GM21576 (cell line): ENCODE measurements around the gene NCSTN.
"Not testable (repeated sequence)": the region's sequence is repeated elsewhere in the genome, so short reads cannot be mapped to it uniquely, and the experiment has no call there.

ENCODE experiments used
- ATAC-seq: cut with Tn5 transposase; IDR thresholded peaks from one replicate; pipeline ENCODE4 v1.9.1; 2021; ENCODE audit warnings: mild to moderate bottlenecking, moderate library complexity; ENCODE audit not compliant: unreplicated experiment

The NCSTN gene

DNA sequence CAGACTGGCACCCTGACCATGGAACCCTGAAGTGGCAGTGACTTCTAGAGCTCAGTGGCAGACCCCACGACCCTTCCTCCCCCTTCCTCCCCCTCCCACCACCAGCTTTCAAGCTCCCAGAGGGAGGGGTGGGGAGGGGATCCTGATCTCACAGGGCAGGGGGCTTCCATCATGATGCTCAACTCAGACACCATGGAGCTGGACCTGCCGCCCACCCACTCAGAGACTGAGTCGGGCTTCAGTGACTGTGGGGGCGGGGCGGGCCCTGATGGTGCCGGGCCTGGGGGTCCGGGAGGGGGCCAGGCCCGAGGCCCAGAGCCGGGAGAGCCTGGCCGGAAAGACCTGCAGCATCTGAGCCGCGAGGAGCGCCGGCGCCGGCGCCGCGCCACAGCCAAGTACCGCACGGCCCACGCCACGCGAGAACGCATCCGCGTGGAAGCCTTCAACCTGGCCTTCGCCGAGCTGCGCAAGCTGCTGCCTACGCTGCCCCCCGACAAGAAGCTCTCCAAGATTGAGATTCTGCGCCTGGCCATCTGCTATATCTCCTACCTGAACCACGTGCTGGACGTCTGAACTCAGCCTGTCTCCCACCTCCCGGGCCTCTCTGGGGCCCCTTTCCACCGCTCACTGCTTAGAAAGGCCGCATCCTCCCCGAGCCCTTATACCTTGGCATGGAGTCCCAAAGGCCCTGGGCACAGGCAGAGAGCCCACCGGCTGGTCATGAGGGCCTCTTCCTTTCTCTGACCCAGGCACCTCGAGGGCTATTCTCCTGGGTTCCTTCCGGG, 27.6 kb downstream of the NCSTN start:
- ATAC-seq = no peak

- ATAC-seq = no peak
Observed at GRCh38 chr1:160371346-160371631, 28.1 kb downstream of the NCSTN start.

GRCh38 chr1:160371756-160372155, 28.6 kb downstream of the NCSTN start:
- ATAC-seq = no peak

DNA sequence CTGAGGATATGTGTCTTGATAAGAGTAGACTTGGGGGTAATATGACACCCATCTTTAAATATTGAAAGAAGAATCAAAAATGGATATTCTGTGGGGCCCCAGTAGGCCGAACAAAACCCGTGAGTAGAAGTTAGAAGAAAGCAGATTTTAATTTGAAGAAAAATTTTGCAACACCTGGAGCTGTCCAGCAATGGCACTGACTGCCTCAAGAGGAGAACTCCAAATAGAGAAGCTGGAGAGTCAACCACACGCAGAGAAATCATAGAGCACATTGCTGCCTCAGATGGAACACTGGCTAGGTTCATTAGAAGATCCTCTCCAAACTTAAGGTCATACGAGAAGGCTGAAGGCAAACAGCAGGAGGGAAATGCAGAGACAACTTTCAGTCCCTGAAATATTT, 30.5 kb downstream of the NCSTN start:
- no peak for ATAC-seq

DNA sequence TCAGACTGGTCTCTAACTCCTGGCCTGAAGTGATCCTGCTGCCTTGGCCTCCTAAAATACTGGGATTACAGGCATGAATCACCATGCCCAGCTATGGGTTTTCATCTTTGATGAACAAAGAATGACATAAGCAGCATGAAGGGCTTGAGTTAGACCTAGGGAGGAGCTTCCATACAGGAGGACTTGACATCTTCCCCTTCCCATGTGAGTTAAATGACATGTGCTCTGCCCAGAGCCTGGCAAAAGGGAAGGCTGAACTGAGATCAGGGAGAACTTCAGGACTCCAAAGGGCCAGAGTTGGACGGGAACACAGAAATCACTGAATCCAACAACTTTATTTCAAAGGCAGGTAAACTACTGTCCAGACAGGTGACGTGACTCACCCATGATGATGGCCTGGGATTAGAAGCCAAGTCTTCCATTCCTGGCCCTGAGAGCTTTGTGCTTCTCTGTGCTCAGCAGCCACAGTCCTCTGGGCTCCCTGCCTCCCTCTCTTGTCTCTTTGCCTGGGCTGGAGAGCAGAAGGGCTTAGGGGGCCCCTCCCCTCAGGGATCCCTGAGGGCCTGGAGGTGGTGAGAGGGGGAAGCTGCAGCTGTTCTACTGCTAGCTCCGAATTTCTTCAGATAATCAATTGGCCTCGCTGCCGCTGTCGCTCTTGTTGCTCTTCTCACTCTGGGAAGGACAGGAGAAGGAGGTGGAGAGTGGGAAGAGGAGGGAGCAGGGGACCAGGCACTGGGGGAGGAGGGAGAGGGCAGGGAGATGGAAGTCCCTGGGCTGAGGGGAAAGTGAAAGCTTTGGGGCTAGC, 31.3 kb downstream of the NCSTN start:
- ATAC-seq = no peak

DNA sequence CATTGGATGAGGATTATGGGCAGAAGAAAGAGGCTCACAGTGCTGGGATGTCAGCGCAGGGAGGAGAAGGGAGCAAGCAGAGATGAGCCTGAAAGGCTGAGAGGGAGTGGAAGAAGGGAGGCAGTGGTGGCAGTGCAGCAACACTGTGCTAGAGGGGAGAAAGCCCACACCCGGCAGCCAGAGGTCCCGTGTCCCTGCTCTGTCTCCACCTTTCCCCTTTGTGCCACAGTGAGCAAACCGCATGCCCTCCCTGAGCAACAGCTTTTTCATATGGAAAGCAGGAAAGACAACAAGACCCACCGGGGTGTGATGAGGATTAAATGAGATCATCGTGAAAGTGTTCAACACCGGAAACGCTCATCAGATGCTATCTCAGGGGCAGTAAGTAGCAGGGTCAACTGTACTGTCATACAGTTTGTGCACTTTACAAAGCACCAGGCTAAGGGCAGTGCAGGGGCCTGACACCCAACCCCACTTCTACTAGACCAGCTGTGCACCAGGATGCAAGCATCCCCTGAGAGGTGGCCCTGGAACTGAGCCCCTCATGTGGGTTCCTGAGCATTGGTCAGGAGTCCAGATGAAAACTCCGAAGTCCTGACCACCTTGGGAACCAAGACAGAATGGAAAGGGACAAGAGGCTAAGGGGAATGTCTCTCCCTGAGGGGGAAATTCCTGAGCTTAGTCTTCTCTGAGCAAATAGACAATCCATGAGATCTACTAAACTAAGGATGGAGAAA, 32.8 kb downstream of the NCSTN start:
- no peak for ATAC-seq

DNA sequence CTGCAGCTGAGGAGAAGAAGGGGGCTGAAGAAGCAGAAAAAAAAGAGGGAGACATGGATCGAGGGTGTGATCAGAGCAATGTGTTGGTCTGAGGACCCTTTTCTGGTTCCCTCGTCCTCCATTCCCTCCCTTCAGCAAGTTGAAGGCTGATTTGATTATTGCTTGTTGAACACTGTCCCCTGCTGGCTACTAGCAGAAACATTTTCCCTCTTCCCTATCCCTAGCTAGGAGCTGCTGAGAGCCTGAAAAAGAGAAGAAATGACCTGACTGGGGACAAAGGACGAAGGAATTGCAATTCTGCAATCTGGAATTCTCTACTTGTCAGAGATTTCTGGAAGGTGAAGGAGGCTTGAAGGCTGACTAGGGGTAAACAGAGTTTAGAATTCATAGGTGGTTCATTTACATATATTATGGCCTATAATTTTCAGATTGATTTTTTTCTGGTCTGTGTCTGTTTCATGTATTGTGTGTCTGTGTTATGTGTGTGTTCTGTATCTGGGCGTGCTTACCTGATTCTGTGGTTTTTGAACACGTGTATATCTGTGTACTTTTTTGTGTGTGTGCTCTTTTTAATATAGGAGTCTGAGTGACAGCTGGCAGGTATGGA, 33.4 kb downstream of the NCSTN start:
- no peak for ATAC-seq

- ATAC-seq = no peak
Observed at GRCh38 chr1:160377585-160378206, 34.5 kb downstream of the NCSTN start.

GRCh38 chr1:160384812-160385211, 41.6 kb downstream of the NCSTN start:
- not testable (repeated sequence) for ATAC-seq

- not testable (repeated sequence) for ATAC-seq
Observed at GRCh38 chr1:160388406-160388805, 45.2 kb downstream of the NCSTN start.

- ATAC-seq = no peak
Observed at GRCh38 chr1:160394673-160395072, 51.5 kb downstream of the NCSTN start.

DNA sequence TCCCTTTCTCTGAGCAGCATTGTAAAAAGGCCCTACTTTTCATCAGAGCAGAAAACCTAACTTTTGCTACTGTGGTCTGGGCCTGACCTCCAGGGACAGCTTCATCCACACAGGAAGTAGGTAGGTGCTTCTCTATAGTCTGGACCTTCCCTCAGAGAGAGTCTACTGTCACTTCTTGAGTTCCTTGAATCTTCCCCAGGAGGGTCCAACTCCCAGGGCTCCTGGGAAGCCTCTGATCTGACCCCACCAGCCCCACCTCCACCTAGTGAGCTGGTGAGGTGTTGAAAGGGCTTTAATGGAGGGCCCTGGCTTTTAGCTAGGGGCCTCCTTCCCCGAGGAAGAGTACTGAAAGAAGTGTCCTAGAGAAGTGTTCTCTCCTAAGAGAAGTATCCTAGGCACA, 54.5 kb downstream of the NCSTN start:
- ATAC-seq = no peak

GRCh38 chr1:160398823-160399222, 55.6 kb downstream of the NCSTN start:
- ATAC-seq = no peak

- no peak for ATAC-seq
Observed at GRCh38 chr1:160399544-160400222, 56.5 kb downstream of the NCSTN start.

DNA sequence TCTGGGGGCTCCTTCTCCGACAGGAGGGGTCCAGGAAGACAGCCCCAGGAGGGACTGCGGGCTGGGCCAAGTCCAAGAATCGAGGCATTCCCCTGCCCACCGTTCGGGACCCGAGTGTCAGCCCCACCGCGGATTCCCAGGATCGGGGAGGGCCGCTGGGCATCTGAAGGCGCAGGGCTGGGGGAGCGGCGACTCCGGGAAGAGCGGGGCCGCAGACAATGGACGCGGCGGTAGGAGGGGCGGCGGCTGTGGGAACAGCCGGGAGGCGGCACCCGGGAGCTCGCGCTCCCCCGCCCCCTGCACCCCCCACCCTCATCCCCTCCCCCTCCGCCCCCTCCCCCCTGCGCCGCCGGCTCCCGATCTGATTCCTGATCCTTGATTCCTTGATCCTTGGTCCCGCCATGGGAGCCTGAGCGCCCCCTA, 57.1 kb downstream of the NCSTN start, which contains the start of gene VANGL2:
VANGL2 (plus strand) TSS at position 342 of the 423 bp plus-strand sequence. CDS start 15,274 bp downstream, outside the sequence.
- ATAC-seq = no peak

- no peak for ATAC-seq
Observed at GRCh38 chr1:160400646-160401486, 57.7 kb downstream of the NCSTN start.

DNA sequence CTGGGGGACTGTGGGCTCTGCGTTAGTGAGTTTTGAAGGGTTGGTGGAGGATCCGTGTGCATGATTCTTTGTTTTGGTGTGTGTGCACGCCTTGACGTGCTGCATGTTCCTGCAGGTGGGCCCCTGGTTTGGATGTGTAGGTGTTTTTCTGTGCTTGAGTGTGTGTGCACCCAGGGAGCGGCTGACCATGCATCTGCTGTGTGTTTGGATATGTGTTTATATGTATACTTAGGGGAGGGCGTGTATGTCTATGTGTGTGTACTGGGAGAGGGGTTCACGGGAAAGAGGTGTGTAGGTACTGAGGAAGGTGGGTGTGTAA, 58.3 kb downstream of the NCSTN start:
- no peak for ATAC-seq

DNA sequence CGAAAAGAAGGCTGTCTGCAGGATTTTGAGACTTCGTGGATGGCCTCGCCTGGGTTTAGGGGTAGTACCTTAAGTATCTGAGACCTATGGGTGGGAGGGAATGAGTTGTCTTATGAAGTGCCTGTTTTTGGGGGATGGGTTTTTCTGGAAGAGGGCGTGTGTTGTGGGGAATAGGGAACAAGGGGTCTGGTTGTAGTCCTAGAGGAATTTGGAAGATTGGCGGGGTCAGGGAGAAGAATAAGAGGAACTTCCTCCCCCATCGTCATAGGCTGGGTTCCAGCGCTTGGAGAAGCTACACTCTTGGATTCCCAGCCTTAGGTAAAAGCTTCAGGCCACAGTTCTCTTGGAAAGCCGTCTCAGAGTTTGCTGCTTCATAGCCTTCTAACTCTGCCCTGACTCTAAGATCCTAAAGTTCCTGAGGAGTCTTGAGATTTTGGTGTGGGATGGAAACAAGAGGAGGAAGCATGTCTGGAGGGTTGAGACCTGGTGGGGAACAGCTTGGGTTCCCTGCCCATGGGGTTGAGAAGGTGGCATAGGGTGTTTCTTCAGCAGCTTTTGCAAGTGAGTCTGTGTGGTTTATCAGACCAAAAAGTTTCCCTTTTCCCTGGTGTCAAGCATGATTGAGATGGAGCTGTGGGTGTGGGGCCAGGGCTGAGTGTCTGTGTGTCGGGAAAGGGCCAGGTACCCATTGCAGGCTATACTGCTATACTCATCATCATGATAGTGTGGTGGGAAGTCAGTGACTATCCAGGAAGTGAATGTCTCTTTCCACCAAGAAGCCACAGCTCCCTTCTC, 59.0 kb downstream of the NCSTN start:
- no peak for ATAC-seq

DNA sequence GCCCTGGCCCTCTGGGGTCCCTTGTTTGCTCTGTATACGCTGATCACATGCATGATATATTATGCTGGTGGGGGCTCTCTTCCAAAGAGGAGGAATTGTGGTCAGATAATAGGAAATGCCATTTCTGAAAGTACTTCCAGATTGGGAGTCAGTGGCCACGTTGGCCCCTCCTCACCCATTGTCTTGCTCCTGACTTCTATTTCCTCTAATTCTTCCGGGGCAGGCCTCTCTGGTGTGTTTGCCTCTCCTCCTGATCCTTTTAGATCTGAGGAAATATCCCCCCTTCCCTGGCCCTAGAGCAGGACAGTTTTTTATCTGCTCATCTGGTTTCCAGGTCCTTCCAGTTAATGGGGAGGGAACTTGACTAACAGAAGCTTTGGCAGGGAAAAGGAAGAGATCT, 60.1 kb downstream of the NCSTN start:
- ATAC-seq = no peak
